A549 (cell line): Measurements from ENCODE around the gene SERPINE1.

Experiments
- CEBPB ChIP-seq, 2 experiments: fragments of >200 bp in 1 of 2; sonication (Bioruptor Twin) in 1 of 2; formaldehyde crosslinking in 1 of 2; IDR thresholded peaks; 2 replicates each; pipeline ENCODE4 v1.6.1; 2012 to 2016
- KDM5A ChIP-seq: fragments of 200-600 bp; sonication (generic); IDR thresholded peaks from 2 replicates; pipeline ENCODE4 v1.6.1; 2016; ENCODE audit warnings: antibody characterized with exemption, mild to moderate bottlenecking
- POLR2A ChIP-seq: IDR thresholded peaks from 2 replicates; pipeline ENCODE4 v1.6.1; 2012; ENCODE audit warnings: mild to moderate bottlenecking, low read length
- RAD21 ChIP-seq, 2 experiments: fragments of >200 bp in 1 of 2; sonication (Bioruptor Twin) in 1 of 2; formaldehyde crosslinking in 1 of 2; IDR thresholded peaks in 1 of 2; conservative IDR thresholded peaks in 1 of 2; 2 replicates in 1 of 2; 3 replicates in 1 of 2; pipeline ENCODE4 v1.6.1; 2012 to 2018; ENCODE audit warnings: inconsistent platforms in 1 of 2
- TF ChIP-seq, protein P1 (sequence below): fragments of >200 bp; sonication (Bioruptor Twin); formaldehyde crosslinking; IDR thresholded peaks from 3 replicates; pipeline ENCODE4 v1.5.1; 2016

DNA sequence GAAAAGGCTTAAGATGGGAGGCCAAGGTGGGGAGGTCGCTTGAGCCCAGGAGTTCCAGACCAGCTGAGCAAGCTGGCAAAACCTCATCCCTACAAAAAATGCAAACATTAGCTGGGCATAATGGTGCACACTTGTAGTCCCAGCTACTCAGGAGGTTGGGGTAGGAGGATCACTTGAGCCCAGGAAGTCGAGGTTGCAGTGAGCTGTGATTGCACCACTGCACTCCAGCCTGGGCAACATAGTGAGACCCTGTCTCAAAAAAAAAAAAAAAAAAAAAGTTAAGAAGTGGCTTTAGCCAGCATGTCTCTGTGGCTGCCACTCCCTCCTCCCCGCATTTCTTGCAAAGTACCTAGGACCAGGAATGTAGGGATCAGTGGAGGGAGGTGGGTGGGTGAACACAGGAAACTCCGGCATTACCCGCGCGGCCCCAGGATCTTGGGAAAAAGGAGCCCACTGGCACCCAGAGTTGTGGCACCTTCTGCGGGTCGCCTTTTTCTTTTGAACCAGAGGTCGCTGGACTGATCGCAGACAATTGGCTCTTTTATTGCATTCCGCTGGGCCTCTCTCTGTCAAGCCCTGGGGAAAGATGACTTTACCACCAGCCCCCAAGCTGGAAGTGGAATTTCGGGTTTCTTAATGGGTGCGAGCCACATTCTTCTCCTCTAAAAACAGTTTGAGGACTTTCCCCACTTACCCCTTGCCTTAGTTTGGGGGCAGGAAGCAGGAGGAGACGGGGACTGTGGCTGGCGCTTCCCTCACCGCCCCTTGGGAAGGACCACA lies 35.0 kb downstream of the SERPINE1 start:
- TF ChIP-seq POLR2A (no peak), RAD21 (conservative IDR thresholded peaks at IDR 0.05 in 1 of 2, IDR thresholded peaks at IDR 0.05 in 1 of 2) (no peak), KDM5A (no peak), CEBPB (IDR thresholded peaks at IDR 0.05) (no peak)
- TF ChIP-seq, protein P1, sequence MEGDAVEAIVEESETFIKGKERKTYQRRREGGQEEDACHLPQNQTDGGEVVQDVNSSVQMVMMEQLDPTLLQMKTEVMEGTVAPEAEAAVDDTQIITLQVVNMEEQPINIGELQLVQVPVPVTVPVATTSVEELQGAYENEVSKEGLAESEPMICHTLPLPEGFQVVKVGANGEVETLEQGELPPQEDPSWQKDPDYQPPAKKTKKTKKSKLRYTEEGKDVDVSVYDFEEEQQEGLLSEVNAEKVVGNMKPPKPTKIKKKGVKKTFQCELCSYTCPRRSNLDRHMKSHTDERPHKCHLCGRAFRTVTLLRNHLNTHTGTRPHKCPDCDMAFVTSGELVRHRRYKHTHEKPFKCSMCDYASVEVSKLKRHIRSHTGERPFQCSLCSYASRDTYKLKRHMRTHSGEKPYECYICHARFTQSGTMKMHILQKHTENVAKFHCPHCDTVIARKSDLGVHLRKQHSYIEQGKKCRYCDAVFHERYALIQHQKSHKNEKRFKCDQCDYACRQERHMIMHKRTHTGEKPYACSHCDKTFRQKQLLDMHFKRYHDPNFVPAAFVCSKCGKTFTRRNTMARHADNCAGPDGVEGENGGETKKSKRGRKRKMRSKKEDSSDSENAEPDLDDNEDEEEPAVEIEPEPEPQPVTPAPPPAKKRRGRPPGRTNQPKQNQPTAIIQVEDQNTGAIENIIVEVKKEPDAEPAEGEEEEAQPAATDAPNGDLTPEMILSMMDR = no peak
